GM19035 (cell line): ENCODE data around the gene MT1E.
"Not testable (repeated sequence)": the region's sequence is repeated elsewhere in the genome, so short reads cannot be mapped to it uniquely, and the experiment has no call there.

Source experiments
- ATAC-seq: cut with Tn5 transposase; IDR thresholded peaks from one replicate; pipeline ENCODE4 v1.9.1; 2021; ENCODE audit not compliant: unreplicated experiment

The MT1E gene

GRCh38 chr16:56643080-56643778, 17.6 kb downstream of the MT1E start:
- ATAC-seq, result no peak

- ATAC-seq, result no peak
These were observed 18.3 kb downstream of the MT1E start for GRCh38 chr16:56643833-56644232.

- no peak for ATAC-seq
These were observed 19.7 kb downstream of the MT1E start for GRCh38 chr16:56645311-56645710.

- no peak for ATAC-seq
These were observed 20.3 kb downstream of the MT1E start for GRCh38 chr16:56645838-56646237.

GRCh38 chr16:56647641-56648431, 22.3 kb downstream of the MT1E start:
- no peak for ATAC-seq

GRCh38 chr16:56649271-56649670, 23.7 kb downstream of the MT1E start:
- no peak for ATAC-seq

- ATAC-seq, result no peak
These were observed 24.2 kb downstream of the MT1E start for GRCh38 chr16:56649820-56650219.

GRCh38 chr16:56651586-56651985, 26.0 kb downstream of the MT1E start, which contains the start of gene MT1B:
Gene MT1B (plus strand): TSS chr16:56651886. CDS start chr16:56651954, 68 bp downstream.
- no peak for ATAC-seq

- ATAC-seq, result no peak
These were observed 27.0 kb downstream of the MT1E start for GRCh38 chr16:56652600-56652999.

- ATAC-seq, result no peak
These were observed 27.6 kb downstream of the MT1E start for GRCh38 chr16:56653218-56653617.

- ATAC-seq, result no peak
These were observed 32.2 kb downstream of the MT1E start, which contains the start of gene MT1F for GRCh38 chr16:56657555-56658326. Gene MT1F (plus strand): TSS chr16:56657959. CDS start chr16:56658059, 100 bp downstream.

GRCh38 chr16:56658327-56658875, 32.8 kb downstream of the MT1E start:
- ATAC-seq, result no peak

- no peak for ATAC-seq
These were observed 37.1 kb downstream of the MT1E start for GRCh38 chr16:56662357-56663354.

GRCh38 chr16:56664506-56664905, 38.9 kb downstream of the MT1E start:
- no peak for ATAC-seq

- not testable (repeated sequence) for ATAC-seq
These were observed 40.0 kb downstream of the MT1E start for GRCh38 chr16:56665286-56666261.

GRCh38 chr16:56667581-56668571, 42.3 kb downstream of the MT1E start, which contains the start of gene MT1G:
Gene MT1G (minus strand): TSS chr16:56668065. CDS start chr16:56667993, 72 bp downstream.
- no peak for ATAC-seq
